ENCODE results near the gene SLC29A4.

DNA sequence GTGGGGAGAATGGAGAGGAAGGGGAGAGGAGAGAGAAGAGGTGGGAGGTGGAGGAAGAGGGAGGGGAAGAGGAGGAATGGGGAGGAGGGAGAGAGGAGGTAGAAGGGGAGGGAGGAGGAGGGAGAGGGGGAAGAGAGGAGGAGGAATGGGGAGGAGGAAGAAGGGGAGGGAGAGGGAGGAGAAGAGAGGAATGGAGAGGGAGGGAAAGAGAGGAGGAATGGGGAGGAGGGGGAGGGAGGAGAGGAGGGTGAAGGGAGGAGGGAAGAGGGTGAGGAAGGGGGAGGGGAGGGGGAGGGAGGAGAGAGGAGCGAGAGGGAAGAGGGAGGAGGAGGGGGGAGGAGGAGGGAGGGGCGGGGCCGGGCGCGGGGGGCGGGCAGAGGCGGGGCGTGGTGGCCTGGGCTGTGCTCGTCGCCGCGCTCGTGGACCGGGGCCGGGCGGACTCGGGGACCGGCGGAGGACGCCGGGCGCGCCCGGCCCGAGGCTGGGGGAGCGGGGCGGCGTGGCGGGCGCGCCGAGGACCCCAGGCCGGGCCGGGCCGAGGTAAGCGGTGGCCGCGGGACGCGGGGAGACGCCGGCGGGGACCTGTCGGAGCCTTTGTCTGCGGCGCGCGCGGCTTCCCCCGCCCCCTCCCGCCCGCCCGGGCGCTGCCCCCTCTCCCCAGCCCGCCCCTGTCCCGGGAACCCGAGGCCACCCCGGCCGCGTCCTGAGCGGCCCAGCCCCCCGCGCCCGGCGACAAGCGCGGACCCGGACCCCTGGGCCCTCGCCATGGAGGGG, at the start of gene SLC29A4:
- TF ChIP-seq, protein P1, sequence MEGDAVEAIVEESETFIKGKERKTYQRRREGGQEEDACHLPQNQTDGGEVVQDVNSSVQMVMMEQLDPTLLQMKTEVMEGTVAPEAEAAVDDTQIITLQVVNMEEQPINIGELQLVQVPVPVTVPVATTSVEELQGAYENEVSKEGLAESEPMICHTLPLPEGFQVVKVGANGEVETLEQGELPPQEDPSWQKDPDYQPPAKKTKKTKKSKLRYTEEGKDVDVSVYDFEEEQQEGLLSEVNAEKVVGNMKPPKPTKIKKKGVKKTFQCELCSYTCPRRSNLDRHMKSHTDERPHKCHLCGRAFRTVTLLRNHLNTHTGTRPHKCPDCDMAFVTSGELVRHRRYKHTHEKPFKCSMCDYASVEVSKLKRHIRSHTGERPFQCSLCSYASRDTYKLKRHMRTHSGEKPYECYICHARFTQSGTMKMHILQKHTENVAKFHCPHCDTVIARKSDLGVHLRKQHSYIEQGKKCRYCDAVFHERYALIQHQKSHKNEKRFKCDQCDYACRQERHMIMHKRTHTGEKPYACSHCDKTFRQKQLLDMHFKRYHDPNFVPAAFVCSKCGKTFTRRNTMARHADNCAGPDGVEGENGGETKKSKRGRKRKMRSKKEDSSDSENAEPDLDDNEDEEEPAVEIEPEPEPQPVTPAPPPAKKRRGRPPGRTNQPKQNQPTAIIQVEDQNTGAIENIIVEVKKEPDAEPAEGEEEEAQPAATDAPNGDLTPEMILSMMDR (IDR thresholded peaks at IDR 0.05), result no peak
- no peak for TF ChIP-seq POLR2A (IDR thresholded peaks at IDR 0.05)

Data from adrenal gland (tissue), 5 donors.